Effector memory CD4-positive, alpha-beta T cell (primary cell): Measurements from ENCODE around the gene ALKBH3.
A peak's percentile ranks its signal among the peaks of the same experiment; 100 is the strongest.

Source experiments
- DNase-seq, 3 donors: peaks; one replicate each; pipeline ENCODE4 v3.0.0-alpha.2; 2020
- H3K27ac ChIP-seq: 2 replicates; pipeline ENCODE4 v1.7.0; 2013; ENCODE audit warnings: mild to moderate bottlenecking, low read length, moderate library complexity; ENCODE audit not compliant: insufficient read depth, poor library complexity, severe bottlenecking
- H3K27me3 ChIP-seq: replicated peaks from 2 replicates; pipeline ENCODE4 v1.7.0; 2013; ENCODE audit warnings: mild to moderate bottlenecking, low read length; ENCODE audit not compliant: insufficient read depth, control insufficient read depth, poor library complexity, severe bottlenecking
- H3K36me3 ChIP-seq: 2 replicates; pipeline ENCODE4 v1.7.0; 2013; ENCODE audit warnings: mild to moderate bottlenecking, low read length, moderate library complexity; ENCODE audit not compliant: control insufficient read depth, insufficient read depth
- H3K4me1 ChIP-seq: 2 replicates; pipeline ENCODE4 v1.7.0; 2013; ENCODE audit warnings: low read length, mild to moderate bottlenecking; ENCODE audit not compliant: control insufficient read depth, insufficient read depth, poor library complexity, severe bottlenecking
- H3K4me3 ChIP-seq: 2 replicates; pipeline ENCODE4 v1.7.0; 2013; ENCODE audit warnings: low read length, low read depth, mild to moderate bottlenecking; ENCODE audit not compliant: insufficient read depth, poor library complexity, severe bottlenecking
- H3K9me3 ChIP-seq: 2 replicates; pipeline ENCODE4 v1.7.0; 2013; ENCODE audit warnings: mild to moderate bottlenecking, low read length, moderate library complexity; ENCODE audit not compliant: control insufficient read depth

Gene ALKBH3

GRCh38 chr11:43936076-43936475 lies 55.4 kb downstream of the ALKBH3 start:
- DNase-seq, result no peak
- Histone ChIP-seq H3K4me1 (no peaks in the 10 kb centered on the region), H3K9me3 (no peaks in the 10 kb centered on the region)

GRCh38 chr11:43937434-43938411 lies 57.1 kb downstream of the ALKBH3 start:
- Histone ChIP-seq H3K27ac (no peak overlapping the region), H3K4me3 (no peak overlapping the region), H3K27me3 (peaks cover 6% of the 10 kb centered on the region), H3K9me3 (no peaks in the 10 kb centered on the region), H3K36me3 (no peaks in the 10 kb centered on the region), H3K4me1 (no peaks in the 10 kb centered on the region)
- DNase-seq, result no peak

More at GRCh38 chr11:43936076-43936475, 55.4 kb downstream of the ALKBH3 start:
- no peaks in the 10 kb centered on the region for H3K36me3 ChIP-seq
- no peaks in the 10 kb centered on the region for H3K27me3 ChIP-seq
- no peak overlapping the region for H3K4me3 ChIP-seq
- no peak overlapping the region for H3K27ac ChIP-seq

- H3K36me3 ChIP-seq, result no peaks in the 10 kb centered on the region
- peak overlapping the region; percentile 48 for H3K4me3 ChIP-seq
- no peaks in the 10 kb centered on the region for H3K9me3 ChIP-seq
- peaks cover 16% of the 10 kb centered on the region for H3K4me1 ChIP-seq
- DNase-seq, result no peak
- H3K27me3 ChIP-seq, result peaks cover 22% of the 10 kb centered on the region
- no peak overlapping the region for H3K27ac ChIP-seq
These were observed 60.8 kb downstream of the ALKBH3 start for GRCh38 chr11:43941257-43941994.

GRCh38 chr11:43942662-43943371 lies 62.2 kb downstream of the ALKBH3 start:
- no peak for DNase-seq
- Histone ChIP-seq H3K4me3 (peak overlapping the region; percentile 60), H3K4me1 (peaks cover 16% of the 10 kb centered on the region), H3K27ac (no peak overlapping the region), H3K36me3 (no peaks in the 10 kb centered on the region), H3K27me3 (peaks cover 28% of the 10 kb centered on the region), H3K9me3 (no peaks in the 10 kb centered on the region)

- Histone ChIP-seq H3K27me3 (peaks cover 28% of the 10 kb centered on the region), H3K27ac (no peak overlapping the region), H3K4me3 (peak overlapping the region; percentile 27), H3K36me3 (no peaks in the 10 kb centered on the region), H3K4me1 (peaks cover 16% of the 10 kb centered on the region), H3K9me3 (no peaks in the 10 kb centered on the region)
- DNase-seq, result no peak
These were observed 62.8 kb downstream of the ALKBH3 start for GRCh38 chr11:43943372-43943930.

- DNase-seq, result no peak
- Histone ChIP-seq H3K4me3 (peak overlapping the region; percentile 27), H3K36me3 (no peaks in the 10 kb centered on the region), H3K4me1 (peaks cover 16% of the 10 kb centered on the region), H3K27me3 (peaks cover 28% of the 10 kb centered on the region), H3K27ac (no peak overlapping the region), H3K9me3 (no peaks in the 10 kb centered on the region)
These were observed 63.5 kb downstream of the ALKBH3 start for GRCh38 chr11:43943931-43944751.

- no peaks in the 10 kb centered on the region for H3K9me3 ChIP-seq
- H3K4me1 ChIP-seq, result peaks cover 16% of the 10 kb centered on the region
- H3K27me3 ChIP-seq, result peaks cover 28% of the 10 kb centered on the region
- no peak overlapping the region for H3K4me3 ChIP-seq
- H3K36me3 ChIP-seq, result no peaks in the 10 kb centered on the region
- no peak overlapping the region for H3K27ac ChIP-seq
- DNase-seq, result peak; percentile 9 to 36 (median 17)
These were observed 64.2 kb downstream of the ALKBH3 start for GRCh38 chr11:43944761-43945311.

- Histone ChIP-seq H3K4me1 (peaks cover 16% of the 10 kb centered on the region), H3K4me3 (no peak overlapping the region)
- DNase-seq, result no peak
These were observed 66.4 kb downstream of the ALKBH3 start for GRCh38 chr11:43947003-43947500.

More at GRCh38 chr11:43947003-43947500, 66.4 kb downstream of the ALKBH3 start:
- Histone ChIP-seq H3K9me3 (no peaks in the 10 kb centered on the region), H3K27me3 (peaks cover 26% of the 10 kb centered on the region), H3K27ac (no peak overlapping the region), H3K36me3 (no peaks in the 10 kb centered on the region)
